HG03575 (cell line): ENCODE measurements around the gene SCYL3.
"Not testable (repeated sequence)": the region's sequence is repeated elsewhere in the genome, so short reads cannot be mapped to it uniquely, and the experiment has no call there.

Experiments used
- ATAC-seq: cut with Tn5 transposase; IDR thresholded peaks from one replicate; pipeline ENCODE4 v1.9.1; 2021; ENCODE audit not compliant: unreplicated experiment, insufficient number of reproducible peaks, low FRiP score; ENCODE audit errors: extremely low read depth

Gene SCYL3

GRCh38 chr1:169874229-169874628 lies 19.5 kb downstream of the SCYL3 start:
- ATAC-seq, result no peak

GRCh38 chr1:169873582-169874199 lies 20.0 kb downstream of the SCYL3 start:
- no peak for ATAC-seq

GRCh38 chr1:169872906-169873305 lies 20.8 kb downstream of the SCYL3 start:
- no peak for ATAC-seq

- not testable (repeated sequence) for ATAC-seq
Measured at GRCh38 chr1:169871988-169872387, 21.7 kb downstream of the SCYL3 start.

- no peak for ATAC-seq
Measured at GRCh38 chr1:169869426-169869825, 24.3 kb downstream of the SCYL3 start.

- no peak for ATAC-seq
Measured at GRCh38 chr1:169868978-169869377, 24.7 kb downstream of the SCYL3 start.

- no peak for ATAC-seq
Measured at GRCh38 chr1:169867012-169867675, 26.6 kb downstream of the SCYL3 start.

- no peak for ATAC-seq
Measured at GRCh38 chr1:169866577-169866976, 27.1 kb downstream of the SCYL3 start.

- ATAC-seq, result not testable (repeated sequence)
Measured at GRCh38 chr1:169864531-169864930, 29.2 kb downstream of the SCYL3 start.

- no peak for ATAC-seq
Measured at GRCh38 chr1:169860750-169861149, 32.9 kb downstream of the SCYL3 start.

GRCh38 chr1:169860187-169860586 lies 33.5 kb downstream of the SCYL3 start:
- ATAC-seq, result no peak

GRCh38 chr1:169859001-169859400 lies 34.7 kb downstream of the SCYL3 start:
- ATAC-seq, result no peak

- no peak for ATAC-seq
Measured at GRCh38 chr1:169858467-169858866, 35.2 kb downstream of the SCYL3 start.

- no peak for ATAC-seq
Measured at GRCh38 chr1:169853341-169853740, 40.4 kb downstream of the SCYL3 start.

GRCh38 chr1:169849346-169850022 lies 44.2 kb downstream of the SCYL3 start:
- no peak for ATAC-seq

GRCh38 chr1:169848456-169848855 lies 45.2 kb downstream of the SCYL3 start:
- no peak for ATAC-seq

- no peak for ATAC-seq
Measured at GRCh38 chr1:169844941-169845608, 48.6 kb downstream of the SCYL3 start.

GRCh38 chr1:169838942-169839341 lies 54.8 kb downstream of the SCYL3 start:
- no peak for ATAC-seq

- no peak for ATAC-seq
Measured at GRCh38 chr1:169836198-169836597, 57.5 kb downstream of the SCYL3 start.

- no peak for ATAC-seq
Measured at GRCh38 chr1:169835647-169836046, 58.0 kb downstream of the SCYL3 start.
